ENCODE data around the gene AK9. TPM values are rescaled to one million over a fixed set of nuclear protein-coding genes. Genes with fewer than 3 reads are reported as not detected.

Gene AK9
- total RNA-seq, 1 experiment from 2014 or later, result 2.3 TPM

DNA sequence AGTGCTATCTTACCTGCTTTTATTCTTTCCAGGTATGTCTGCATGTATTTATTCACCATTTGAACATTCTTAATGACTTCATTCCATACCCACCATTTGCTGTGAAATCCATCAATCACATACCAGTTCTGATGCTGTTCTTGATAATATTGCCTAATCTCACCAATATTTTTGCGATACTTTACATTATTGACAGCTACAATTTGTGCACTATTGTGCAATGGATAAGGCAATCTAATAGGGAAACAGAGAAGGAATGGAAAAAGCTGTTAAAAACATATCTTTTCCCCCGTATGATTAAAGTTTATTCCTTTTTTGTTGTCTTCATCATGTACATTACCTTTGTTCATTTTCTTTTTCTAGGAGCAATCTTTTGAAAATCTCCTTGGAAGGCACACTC is 184.7 kb downstream of the AK9 start:
- peaks cover 29% of the 10 kb centered on the region for H3K27me3 ChIP-seq (ENCODE audit: control insufficient read depth, insufficient read depth, low read length)
- H3K27ac ChIP-seq (ENCODE audit: low read length), result no peak overlapping the region
- BruUV-seq (replicated peaks), result no TSS peak
- no peak for DNase-seq (ENCODE audit: low read depth, low spot score)
- intact Hi-C loops (cut with micrococcal nuclease; ENCODE audit: unreplicated experiment), result no loop called here
- H3K4me1 ChIP-seq (ENCODE audit: control insufficient read depth, insufficient read depth, low read length), result no peaks in the 10 kb centered on the region
- H3K36me3 ChIP-seq (ENCODE audit: control insufficient read depth, insufficient read depth, low read length), result no peaks in the 10 kb centered on the region
- ChIA-PET POLR2A (no interaction called here), CTCF (no interaction called here)
- no peak overlapping the region for H3K4me3 ChIP-seq (ENCODE audit: low read depth in 2 of 2, low read length in 2 of 2)
- ATAC-seq, result no peak
- no peaks in the 10 kb centered on the region for H3K9me3 ChIP-seq (ENCODE audit: control insufficient read depth, insufficient read depth, low read depth, low read length)
- in situ Hi-C loops (cut with HindIII; ENCODE audit: low pct_unique_long_range_greater_than_20kb, low sequenced_read_pairs), result no loop called here
- TF ChIP-seq TCF7L2 (IDR thresholded peaks at IDR 0.05; ENCODE audit: low read depth, low read length), result no peak
- no peak for TF ChIP-seq SIN3A (IDR thresholded peaks at IDR 0.05; ENCODE audit: borderline replicate concordance, insufficient read depth, low read depth, low read length)
- TF ChIP-seq, protein P1, sequence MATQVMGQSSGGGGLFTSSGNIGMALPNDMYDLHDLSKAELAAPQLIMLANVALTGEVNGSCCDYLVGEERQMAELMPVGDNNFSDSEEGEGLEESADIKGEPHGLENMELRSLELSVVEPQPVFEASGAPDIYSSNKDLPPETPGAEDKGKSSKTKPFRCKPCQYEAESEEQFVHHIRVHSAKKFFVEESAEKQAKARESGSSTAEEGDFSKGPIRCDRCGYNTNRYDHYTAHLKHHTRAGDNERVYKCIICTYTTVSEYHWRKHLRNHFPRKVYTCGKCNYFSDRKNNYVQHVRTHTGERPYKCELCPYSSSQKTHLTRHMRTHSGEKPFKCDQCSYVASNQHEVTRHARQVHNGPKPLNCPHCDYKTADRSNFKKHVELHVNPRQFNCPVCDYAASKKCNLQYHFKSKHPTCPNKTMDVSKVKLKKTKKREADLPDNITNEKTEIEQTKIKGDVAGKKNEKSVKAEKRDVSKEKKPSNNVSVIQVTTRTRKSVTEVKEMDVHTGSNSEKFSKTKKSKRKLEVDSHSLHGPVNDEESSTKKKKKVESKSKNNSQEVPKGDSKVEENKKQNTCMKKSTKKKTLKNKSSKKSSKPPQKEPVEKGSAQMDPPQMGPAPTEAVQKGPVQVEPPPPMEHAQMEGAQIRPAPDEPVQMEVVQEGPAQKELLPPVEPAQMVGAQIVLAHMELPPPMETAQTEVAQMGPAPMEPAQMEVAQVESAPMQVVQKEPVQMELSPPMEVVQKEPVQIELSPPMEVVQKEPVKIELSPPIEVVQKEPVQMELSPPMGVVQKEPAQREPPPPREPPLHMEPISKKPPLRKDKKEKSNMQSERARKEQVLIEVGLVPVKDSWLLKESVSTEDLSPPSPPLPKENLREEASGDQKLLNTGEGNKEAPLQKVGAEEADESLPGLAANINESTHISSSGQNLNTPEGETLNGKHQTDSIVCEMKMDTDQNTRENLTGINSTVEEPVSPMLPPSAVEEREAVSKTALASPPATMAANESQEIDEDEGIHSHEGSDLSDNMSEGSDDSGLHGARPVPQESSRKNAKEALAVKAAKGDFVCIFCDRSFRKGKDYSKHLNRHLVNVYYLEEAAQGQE (IDR thresholded peaks at IDR 0.05; ENCODE audit: insufficient read depth in 1 of 2, low read depth in 2 of 2, low read length in 1 of 2), result no peak
- no peak for TF ChIP-seq POLR2AphosphoS5 (IDR thresholded peaks at IDR 0.05; ENCODE audit: low read depth, low read length)
- TF ChIP-seq, protein P2, sequence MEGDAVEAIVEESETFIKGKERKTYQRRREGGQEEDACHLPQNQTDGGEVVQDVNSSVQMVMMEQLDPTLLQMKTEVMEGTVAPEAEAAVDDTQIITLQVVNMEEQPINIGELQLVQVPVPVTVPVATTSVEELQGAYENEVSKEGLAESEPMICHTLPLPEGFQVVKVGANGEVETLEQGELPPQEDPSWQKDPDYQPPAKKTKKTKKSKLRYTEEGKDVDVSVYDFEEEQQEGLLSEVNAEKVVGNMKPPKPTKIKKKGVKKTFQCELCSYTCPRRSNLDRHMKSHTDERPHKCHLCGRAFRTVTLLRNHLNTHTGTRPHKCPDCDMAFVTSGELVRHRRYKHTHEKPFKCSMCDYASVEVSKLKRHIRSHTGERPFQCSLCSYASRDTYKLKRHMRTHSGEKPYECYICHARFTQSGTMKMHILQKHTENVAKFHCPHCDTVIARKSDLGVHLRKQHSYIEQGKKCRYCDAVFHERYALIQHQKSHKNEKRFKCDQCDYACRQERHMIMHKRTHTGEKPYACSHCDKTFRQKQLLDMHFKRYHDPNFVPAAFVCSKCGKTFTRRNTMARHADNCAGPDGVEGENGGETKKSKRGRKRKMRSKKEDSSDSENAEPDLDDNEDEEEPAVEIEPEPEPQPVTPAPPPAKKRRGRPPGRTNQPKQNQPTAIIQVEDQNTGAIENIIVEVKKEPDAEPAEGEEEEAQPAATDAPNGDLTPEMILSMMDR (IDR thresholded peaks at IDR 0.05), result no peak

DNA sequence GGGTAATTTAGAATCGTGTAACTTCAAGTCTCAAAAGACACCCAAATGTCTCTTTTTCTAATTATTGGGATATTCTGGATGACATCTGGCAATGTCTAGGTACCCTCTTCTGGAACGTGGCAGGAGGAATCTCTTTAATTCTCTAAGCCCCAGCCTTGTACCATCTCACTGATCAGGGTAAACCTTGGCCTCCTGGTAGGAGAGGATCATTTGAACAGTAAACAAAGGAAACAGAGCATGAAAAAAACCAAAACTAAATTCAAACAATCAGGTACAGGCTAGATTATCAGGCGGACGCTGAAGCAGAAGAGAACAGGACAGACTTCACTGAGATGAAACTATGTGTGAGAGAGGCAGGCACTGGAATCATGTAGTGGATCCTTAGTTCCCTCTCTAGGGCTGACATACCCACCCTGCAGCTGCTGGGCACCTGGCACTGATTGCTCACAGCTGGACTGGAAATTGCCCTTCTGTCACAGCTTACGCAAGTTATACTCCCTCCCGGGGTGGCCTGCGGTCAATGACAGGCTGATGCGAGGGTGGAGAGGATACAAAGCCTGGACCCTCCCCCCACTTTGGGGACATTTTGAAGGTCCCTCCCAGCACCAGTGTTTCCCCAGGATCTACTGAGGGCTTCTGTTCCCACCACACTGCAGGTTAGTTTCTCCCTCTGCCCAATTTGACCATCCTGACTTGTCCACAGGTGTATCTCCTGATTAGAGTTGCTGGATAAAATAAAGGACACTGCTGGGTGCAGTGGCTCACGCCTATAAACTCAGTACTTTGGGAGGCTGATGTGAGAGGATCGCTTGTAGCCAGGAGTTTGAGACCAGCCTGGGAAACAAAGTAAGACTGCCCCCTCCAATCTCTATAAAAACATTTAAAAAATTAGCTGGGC is 187.4 kb downstream of the AK9 start:
- CTCF ChIA-PET, result no interaction called here
- Histone ChIP-seq H3K4me3 (ENCODE audit: low read depth in 2 of 2, low read length in 2 of 2) (no peak overlapping the region), H3K4me1 (ENCODE audit: control insufficient read depth, insufficient read depth, low read length) (no peaks in the 10 kb centered on the region), H3K27ac (ENCODE audit: low read length) (no peak overlapping the region), H3K36me3 (ENCODE audit: control insufficient read depth, insufficient read depth, low read length) (no peaks in the 10 kb centered on the region), H3K9me3 (ENCODE audit: control insufficient read depth, insufficient read depth, low read depth, low read length) (no peaks in the 10 kb centered on the region), H3K27me3 (ENCODE audit: control insufficient read depth, insufficient read depth, low read length) (peaks cover 32% of the 10 kb centered on the region)
- in situ Hi-C loops (cut with HindIII; ENCODE audit: low pct_unique_long_range_greater_than_20kb, low sequenced_read_pairs) (no loop called here), intact Hi-C loops (cut with micrococcal nuclease; ENCODE audit: unreplicated experiment) (no loop called here)
- TF ChIP-seq SIN3A (IDR thresholded peaks at IDR 0.05; ENCODE audit: borderline replicate concordance, insufficient read depth, low read depth, low read length), result no peak
- no peak for TF ChIP-seq POLR2AphosphoS5 (IDR thresholded peaks at IDR 0.05; ENCODE audit: low read depth, low read length)
- TF ChIP-seq, protein P1 (IDR thresholded peaks at IDR 0.05; ENCODE audit: insufficient read depth in 1 of 2, low read depth in 2 of 2, low read length in 1 of 2), result no peak
- TF ChIP-seq TCF7L2 (IDR thresholded peaks at IDR 0.05; ENCODE audit: low read depth, low read length), result no peak
- TF ChIP-seq, protein P2 (IDR thresholded peaks at IDR 0.05), result no peak
- ATAC-seq (peak; percentile 21; the same call in 1 of the 2 replicates), DNase-seq (ENCODE audit: low read depth, low spot score) (no peak)
- no TSS peak for BruUV-seq (replicated peaks)
- POLR2A ChIA-PET, result no interaction called here
